HG03520 (cell line): ENCODE data around the gene ETHE1.
"Not testable (repeated sequence)": the region's sequence is repeated elsewhere in the genome, so short reads cannot be mapped to it uniquely, and the experiment has no call there.

ENCODE experiments used
- ATAC-seq: cut with Tn5 transposase; IDR thresholded peaks from one replicate; pipeline ENCODE4 v1.9.1; 2021; ENCODE audit warnings: mild to moderate bottlenecking, moderate library complexity; ENCODE audit not compliant: unreplicated experiment

ETHE1 gene

DNA sequence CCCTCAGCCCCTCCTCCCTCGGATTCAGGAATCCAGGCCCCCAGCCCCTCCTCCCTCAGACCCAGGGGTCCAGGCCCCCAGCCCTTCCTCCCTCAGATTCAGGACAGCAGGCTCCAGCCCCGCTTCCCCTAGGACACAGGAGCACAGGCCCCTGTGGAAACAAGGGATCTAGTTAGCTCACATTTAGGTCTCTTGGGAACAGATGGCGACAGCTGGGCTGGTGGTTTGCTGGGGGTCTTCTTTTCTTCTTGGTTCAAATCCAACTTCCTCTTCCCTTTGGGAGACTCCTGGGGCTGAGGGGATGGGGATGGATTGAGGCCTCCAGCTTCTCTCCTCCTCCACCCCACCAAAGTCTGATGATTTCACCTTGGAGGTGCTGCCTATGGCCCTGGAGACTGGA is 25.6 kb upstream of the ETHE1 start:
- ATAC-seq = no peak

DNA sequence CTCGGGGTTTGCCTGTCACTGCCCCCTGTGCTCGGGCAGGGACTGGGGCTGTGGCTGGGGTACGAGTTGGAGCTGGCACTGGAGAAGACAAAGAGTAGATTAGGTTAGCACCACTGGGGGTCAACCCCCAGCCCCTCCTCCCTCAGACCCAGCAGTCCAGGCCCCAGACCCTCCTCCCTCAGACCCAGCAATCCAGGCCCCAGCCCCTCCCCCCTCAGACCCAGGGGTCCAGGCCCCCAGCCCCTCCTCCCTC is 25.1 kb upstream of the ETHE1 start:
- no peak for ATAC-seq

DNA sequence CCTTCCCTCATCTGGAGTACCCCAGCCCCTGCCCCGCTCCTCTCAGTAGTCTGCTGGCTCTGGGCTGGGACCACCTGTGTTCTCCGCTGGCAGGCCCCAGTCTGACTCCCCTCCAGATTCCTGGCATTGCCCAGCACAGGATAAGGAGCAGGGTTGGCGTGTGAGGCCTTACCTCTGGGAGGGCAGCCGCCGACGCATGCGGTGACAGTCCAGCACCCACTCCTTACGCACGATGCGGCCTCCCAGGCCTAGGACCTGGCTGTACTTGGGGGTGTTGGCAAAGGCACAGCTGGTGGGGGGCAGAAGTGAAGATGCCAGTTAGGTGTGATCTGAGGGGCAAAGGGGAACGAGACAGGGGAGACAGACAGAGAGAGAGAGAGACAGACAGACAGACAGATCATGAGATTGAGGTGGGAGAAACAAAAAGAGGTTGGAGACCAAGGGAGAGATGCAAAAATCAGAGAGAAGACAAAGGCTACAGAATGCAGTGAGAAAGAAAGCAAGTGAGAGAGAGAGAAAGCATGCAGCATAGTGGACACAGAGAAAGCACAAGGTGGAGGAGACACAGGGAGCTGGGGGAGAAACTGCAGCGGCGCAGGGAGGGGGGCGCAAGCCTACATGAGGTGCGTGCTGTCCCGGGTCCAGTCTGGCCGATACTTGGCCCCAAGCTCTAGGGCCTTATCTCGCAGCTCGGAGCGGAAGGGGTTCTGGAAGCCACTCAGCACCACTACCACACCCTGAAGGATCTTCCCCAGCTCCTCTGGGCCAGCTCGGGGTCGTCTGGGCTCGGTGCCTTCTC is 24.6 kb upstream of the ETHE1 start:
- no peak for ATAC-seq

DNA sequence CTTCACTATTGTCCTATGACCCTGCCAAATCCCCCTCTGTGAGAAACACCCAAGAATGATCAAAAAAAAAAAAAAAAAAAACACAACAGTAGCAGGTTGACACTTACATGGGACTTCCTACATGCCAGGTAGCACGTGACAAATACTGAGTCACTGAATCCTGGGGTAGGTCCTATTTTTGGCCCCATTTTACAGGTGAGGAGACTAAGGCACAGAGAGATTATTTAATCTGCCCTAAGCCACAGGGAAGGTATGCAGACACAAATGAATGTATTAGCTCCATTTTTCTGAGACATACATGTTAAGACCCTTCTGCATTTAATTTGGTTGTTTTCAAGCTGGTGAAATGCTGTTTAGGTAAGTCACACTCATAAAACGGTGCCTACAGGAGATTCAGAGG is 21.7 kb upstream of the ETHE1 start:
- ATAC-seq = no peak

DNA sequence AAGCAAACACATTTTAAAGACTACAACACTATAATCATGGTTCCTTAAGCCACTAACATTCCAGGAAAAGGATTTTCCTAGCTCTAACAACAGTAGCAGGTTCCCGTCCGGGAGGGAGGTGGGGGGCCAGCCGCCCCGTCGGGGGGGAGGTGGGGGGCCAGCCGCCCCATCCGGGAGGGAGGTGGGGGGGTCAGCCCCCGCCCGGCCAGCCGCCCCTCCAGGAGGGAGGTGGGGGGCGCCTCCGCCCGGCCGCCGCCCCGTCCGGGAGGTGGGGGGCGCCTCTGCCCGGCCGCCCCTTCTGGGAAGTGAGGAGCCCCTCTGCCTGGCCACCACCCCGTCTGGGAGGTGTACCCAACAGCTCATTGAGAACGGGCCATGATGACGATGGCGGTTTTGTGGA is 20.9 kb upstream of the ETHE1 start:
- ATAC-seq = not testable (repeated sequence)

DNA sequence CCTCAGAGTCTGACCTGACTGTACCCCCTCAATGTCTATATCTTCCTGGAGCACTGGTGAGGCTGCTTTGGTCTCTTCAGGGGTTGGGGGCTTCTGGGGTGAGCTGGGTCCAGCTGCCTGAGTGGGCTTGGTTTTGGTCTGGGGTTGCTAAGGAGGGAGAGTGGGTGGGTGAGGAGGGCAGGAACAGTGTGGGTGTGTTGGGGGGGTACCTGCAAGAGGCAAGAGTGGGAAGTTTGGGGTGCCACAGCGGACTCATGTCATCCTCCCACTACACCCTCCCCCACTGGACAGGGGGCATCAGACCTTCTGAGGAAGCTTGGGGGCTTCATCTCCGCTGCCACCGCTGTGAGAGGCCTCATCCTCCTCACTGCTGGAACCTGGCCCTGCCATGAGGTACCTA is 19.6 kb upstream of the ETHE1 start:
- no peak for ATAC-seq

DNA sequence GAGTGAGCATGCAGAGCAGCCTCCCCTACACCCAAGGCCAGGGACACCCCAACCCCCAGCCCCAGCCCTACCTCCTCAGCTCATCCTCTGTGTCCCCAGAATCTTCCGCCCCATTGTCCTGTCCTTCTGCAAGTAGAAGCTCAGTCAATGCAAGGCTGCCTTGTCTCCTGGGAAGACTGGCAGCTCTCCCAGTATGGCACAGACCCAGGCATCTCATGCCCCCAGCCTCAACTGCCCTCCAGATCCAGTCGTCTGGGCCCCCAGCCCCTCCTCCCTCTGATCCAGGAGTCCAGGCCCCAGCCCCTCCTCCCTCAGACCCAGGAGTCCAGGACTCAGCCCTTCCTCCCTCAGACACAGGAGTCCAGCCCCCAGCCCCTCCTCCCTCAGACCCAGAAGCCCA is 19.0 kb upstream of the ETHE1 start:
- no peak for ATAC-seq

DNA sequence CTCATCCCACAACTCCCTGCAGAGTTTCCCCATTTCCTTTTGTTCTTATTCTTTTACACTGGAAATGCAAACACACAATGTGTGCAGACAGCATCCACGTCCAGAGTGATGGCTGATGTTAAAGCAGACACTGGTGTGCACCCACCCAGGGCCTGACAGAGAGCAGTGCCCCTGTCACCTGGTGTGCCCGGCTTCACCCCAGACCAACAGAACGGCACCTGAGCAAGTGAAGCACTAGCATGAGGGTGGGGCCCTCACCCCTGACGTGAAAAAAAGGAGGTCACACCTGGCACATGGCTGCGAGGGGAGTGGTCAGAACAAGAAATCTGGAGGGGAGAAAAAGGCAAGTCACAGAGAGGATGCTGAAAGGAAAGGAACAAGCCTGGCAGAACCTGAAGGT is 18.3 kb upstream of the ETHE1 start:
- ATAC-seq = no peak

DNA sequence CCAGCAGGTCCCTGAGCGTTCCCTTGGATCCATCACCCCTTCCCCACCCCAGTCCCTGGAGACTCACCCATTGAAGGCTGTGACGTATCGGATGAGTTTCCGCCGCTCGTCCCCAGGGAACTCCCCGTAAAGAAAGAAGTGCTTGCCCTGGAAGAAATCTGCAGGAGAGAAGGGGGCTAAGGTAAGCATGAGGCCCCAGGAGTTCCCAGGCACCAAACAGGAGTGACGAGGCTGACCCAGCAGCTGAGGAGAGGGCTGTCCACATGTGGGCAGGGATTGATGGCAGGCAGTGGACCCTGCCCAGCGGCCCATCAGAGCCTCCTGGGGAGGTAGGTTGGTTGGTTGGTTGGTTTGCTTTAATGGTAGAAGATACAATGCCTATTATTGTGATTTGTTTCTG is 17.1 kb upstream of the ETHE1 start:
- no peak for ATAC-seq

DNA sequence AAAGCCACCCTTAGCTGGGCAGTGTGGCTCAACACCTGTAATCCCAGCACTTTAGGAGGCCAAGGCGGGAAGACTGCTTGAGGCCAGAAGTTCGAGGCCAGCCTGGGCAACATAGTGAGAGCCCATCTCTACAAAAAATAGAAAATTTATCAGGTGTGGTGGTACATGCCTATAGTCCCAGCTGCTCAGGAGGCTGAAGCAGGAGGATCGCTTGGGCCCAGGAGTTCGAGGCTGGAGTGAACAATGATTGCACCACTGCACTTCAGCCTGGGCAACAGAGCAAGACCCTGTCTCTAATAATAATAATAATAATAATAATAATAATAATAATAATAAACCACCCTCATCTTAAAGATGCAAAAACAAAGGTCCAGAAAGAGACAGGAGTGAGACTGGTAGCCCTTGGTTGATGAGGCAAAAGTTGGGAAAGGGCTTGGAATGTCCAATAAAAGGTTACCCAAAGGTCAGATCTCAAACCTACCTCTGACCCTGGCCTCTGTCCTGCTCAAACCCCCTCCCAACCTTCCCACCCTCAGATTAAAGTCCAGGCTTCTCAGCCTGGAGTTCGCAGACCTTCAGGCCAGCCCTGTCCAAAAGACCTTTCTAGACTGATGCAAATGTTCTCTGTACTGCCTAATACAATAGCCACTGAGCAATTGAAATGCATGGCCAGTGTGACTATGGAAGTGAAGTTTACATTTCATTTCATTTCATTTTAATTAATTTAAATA is 15.1 kb upstream of the ETHE1 start:
- no peak for ATAC-seq

DNA sequence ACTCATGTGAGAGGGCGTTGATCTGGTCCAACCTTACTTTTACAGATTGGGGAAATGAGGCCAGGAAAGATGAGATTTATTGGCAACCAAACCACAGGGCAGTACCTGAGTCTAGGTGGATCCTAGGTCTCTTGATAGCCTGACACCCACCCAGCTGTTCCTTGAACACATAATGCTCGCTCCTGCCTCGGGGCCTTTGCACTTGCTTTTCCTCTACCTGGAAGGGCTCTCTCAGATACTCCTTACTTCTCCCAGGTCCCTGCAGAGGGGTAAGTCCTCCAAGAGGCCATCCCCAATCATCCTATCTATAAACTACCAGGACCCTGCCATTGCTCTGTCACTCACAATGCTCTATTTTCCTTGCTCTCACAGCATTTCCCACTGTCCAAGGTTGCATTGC is 13.4 kb upstream of the ETHE1 start:
- no peak for ATAC-seq

DNA sequence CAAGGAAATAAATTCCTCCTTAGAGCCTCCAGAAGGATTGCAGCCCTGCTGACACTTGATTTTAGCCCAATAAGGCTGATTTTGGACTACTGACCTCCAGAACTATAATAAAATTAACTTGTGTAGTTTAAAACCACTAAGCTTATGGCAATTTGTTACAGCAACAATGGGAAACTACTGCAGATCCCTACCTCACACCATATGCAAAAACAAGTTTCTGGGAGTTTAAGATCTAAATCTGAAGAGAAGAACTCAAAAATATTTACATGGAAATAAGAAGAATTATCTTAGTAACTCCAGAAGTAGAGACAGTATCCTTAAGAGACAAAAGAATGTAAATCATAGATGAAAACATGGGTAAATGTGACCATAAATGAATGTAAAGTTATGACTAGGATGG is 11.9 kb upstream of the ETHE1 start:
- ATAC-seq = no peak

DNA sequence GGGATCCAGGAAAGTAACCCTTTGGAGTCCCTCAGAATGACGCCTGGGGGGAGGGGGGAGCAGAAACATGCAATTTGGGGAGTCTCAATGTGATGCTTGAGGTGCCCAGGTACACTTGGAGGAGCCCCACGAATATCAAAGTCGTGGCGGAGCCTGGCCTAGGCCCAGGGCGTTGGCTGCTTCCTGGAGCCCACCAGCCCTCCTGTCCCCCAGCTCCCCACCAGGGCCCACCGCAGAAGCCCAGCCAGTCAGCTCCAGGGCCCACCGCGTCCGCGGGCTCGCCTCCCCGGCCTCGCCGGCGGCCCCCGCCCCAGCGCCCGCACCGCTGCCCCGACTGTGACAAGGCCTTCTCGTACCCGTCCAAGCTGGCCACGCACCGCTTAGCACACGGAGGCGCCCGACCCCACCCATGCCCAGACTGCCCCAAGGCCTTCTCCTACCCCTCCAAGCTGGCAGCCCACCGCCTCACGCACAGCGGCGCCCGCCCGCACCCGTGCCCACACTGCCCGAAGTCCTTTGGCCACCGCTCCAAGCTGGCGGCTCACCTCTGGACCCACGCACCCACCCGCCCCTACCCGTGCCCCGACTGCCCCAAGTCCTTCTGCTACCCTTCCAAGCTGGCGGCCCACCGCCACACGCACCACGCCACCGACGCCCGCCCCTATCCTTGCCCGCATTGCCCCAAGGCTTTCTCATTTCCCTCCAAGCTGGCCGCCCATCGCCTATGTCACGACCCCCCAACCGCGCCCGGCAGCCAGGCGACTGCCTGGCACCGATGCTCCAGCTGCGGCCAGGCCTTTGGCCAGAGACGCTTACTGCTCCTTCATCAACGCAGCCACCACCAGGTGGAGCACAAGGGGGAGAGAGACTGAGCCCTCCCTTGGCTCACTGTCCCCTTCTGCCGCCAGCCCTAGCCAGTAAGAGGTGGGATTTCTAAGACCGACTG is 8.1 kb upstream of the ETHE1 start:
- ATAC-seq = no peak

DNA sequence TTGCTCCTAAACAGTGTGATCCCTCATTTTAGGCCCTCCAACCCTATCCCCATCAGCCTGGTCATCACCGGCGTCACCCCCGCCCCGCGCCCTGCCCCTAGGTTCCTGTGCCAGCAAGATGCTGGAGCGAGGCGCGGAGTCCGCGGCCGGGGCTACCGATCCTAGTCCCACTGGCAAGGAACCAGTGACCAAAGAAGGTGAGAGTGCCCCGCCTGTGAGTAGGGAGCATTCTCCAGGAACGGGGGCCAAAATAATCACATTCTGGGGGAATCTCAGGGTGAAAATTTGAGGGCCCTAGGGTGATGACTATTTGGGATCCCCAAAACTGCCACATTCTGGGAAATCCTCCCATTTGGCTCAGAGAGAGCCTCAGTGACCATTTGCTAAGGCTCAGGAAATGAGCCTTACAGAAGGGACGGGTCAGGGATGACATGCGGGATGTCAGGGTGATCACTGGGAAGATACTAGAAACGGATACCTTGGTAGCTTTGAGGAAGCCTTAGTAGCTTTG is 7.4 kb upstream of the ETHE1 start:
- no peak for ATAC-seq

DNA sequence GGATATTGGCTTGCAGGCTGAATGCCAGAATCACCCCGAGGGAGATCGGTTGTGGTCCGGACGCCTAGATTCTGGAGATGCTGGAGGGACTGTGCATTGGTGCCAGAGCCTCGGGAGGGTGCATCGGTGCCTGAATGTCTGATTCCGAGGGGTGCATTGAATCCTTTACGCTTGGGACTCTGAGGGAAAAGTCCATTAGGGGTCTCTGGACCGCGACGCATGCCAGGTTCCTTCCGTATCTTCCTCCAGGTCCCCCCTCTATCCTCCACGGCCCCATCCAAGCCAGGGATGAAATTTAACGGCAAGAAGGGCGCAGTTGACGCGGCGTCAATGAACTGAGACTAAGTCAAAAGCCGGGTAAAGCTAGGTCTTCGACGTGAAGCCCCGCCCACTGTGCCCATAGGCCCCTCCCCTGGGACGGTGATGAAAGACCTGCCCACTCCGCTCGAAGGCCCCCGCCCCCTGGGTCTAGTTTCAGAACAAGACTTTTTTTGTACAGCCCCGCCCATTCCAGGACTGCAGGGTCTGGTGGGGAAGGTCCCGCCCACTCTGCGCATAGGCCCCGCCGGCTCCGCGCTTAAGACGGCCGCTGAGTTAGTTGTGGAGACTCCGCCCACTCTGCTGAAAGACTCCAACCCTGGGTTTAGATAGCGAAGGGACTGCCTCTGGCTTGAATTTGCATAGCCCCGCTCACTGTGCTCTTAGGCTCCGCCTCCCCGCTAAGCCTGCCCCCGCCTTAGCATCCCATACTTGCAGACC is 6.7 kb upstream of the ETHE1 start:
- peak; percentile 53 for ATAC-seq

DNA sequence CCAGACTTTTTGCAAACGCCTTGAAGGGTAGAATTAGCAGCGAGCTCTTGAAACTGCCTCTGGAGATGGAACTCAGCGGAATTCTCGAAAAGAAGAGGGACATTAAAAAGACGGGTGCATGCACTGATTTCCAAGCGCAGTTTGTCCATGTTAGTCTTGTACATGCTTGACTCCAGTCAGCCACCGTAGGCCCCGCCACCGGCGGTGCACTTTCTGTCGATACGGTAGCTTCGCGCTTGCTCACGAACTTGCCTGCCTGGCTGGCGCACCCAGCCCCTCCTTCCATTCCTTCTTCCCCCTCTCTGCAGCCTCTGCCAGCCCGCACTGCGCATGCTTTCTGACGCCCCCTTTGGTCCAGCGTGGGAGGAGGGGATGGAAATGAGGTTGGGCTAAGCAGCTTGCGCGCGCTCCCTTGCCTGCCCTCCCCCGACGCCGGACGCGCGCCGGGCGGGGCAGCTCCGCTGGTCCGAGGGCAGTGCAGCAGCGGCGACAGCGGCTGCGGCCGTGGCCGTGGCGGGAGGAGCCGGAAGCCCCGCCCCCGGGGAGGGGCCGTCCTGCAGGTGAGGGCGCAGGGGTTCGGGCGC is 6.1 kb upstream of the ETHE1 start, which contains the start of gene ZNF575:
TSS of gene ZNF575 (plus strand) at position 227 of the 584 bp plus-strand sequence. CDS start 1,235 bp downstream, outside the sequence.
- peak; percentile 51 for ATAC-seq

DNA sequence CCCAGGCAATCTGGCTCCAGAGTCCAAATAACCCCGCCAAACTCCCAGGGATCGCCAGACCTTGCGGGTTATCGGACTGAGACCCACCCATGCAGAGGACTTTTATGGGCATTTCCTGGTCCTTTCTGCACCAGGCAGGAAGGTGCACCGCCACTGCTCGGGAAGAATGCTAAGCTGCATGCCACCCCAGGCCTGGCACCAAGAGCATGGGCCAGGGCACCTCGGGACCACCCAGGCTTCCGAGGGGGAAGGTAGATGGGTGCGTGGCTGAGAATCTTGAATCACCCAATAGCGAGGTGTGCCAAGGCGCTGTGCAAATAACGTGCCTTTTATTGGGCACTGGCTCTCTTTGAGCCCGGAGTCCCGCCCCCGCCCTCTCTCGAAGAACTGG is 5.6 kb upstream of the ETHE1 start:
- ATAC-seq = no peak

DNA sequence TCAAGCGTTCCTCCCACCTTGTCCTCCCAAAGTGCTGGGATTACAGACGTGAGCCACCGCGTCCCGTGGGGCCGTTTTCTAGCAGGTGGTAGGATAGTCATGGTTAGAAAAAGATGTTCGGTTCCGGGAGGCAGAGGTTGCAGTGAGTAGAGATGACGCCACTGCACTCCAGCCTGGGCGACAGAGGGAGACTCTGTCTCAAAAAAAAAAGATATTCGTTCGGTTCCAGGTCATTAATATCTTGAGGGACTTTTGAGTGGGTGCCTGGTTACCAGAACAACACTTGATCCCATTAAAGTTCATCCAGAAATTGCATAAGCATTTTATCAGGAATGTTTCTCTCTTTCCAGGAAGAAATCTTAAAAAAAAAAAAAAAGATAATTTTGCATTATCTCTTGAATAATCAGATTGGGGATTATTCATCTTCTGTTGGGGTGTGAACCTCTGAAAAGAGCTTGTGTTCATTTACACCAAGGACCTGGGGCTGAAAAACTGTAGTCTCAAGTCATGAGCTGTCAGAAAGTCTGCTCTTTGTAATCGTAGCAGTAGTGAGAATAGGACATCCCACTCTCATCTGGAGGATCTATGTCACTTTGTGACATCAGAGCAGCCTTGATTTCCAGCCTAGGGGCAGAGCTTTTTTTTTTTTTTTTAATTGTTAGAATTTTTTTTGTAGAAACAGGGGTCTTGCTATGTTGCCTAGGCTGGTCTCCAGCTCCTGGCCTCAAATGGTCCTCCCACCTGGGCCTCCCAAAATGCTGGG is 1.0 kb upstream of the ETHE1 start:
- no peak for ATAC-seq
